NAMALWA (cell line): Measurements from ENCODE around the gene GSK3A.

Experiments
- DNase-seq: peaks from one replicate; pipeline ENCODE4 v3.0.0-alpha.2; 2015; ENCODE audit warnings: low spot score

GSK3A gene

GRCh38 chr19:42225718-42226292, 16.6 kb downstream of the GSK3A start:
- no peak for DNase-seq

GRCh38 chr19:42224940-42225717, 17.3 kb downstream of the GSK3A start:
- DNase-seq: no peak

- no peak for DNase-seq
Observed at GRCh38 chr19:42220751-42221097, 21.7 kb downstream of the GSK3A start.

GRCh38 chr19:42219812-42220750, 22.3 kb downstream of the GSK3A start, which contains the start of gene ZNF526:
Gene ZNF526 (plus strand): TSS chr19:42220312. CDS start chr19:42224404, 4,092 bp downstream.
- peak; percentile 99 for DNase-seq

- peak; percentile 99 for DNase-seq
Observed at GRCh38 chr19:42217520-42218437, 24.6 kb downstream of the GSK3A start, which contains the start of gene DEDD2. Gene DEDD2 (minus strand): TSS chr19:42217677. CDS start chr19:42217007, 670 bp downstream.

- DNase-seq: peak; percentile 23
Observed at GRCh38 chr19:42216653-42217519, 25.5 kb downstream of the GSK3A start.

- no peak for DNase-seq
Observed at GRCh38 chr19:42214810-42215485, 27.5 kb downstream of the GSK3A start.

- DNase-seq: no peak
Observed at GRCh38 chr19:42212886-42213285, 29.5 kb downstream of the GSK3A start.

- no peak for DNase-seq
Observed at GRCh38 chr19:42208612-42209011, 33.8 kb downstream of the GSK3A start.

GRCh38 chr19:42207767-42208271, 34.6 kb downstream of the GSK3A start:
- DNase-seq: no peak

GRCh38 chr19:42206871-42207755, 35.3 kb downstream of the GSK3A start:
- no peak for DNase-seq

GRCh38 chr19:42204664-42205063, 37.7 kb downstream of the GSK3A start:
- no peak for DNase-seq

GRCh38 chr19:42203700-42204099, 38.7 kb downstream of the GSK3A start:
- no peak for DNase-seq

- no peak for DNase-seq
Observed at GRCh38 chr19:42202290-42202880, 40.0 kb downstream of the GSK3A start.

- no peak for DNase-seq
Observed at GRCh38 chr19:42201489-42202289, 40.7 kb downstream of the GSK3A start.

GRCh38 chr19:42200116-42200715, 42.2 kb downstream of the GSK3A start:
- DNase-seq: no peak
